Sciatic nerve (tissue), 2 donors: Measurements from ENCODE around the gene GHR. TPM values are rescaled to one million over a fixed set of nuclear protein-coding genes. Genes with fewer than 3 reads are reported as not detected.

ENCODE experiments used
- ATAC-seq: fragments of 200-7000 bp; cut with Tn5 transposase; one replicate; pipeline ENCODE4 v1.9.1; 2020; ENCODE audit warnings: mild to moderate bottlenecking, moderate library complexity
- DNase-seq: peaks from one replicate; pipeline ENCODE4 v3.0.0-alpha.2; 2020; ENCODE audit warnings: low spot score
- intact Hi-C: fragments of 100-400 bp; cut with DNase I; formaldehyde crosslinking; loops from one replicate; pipeline ENCODE4 v1.14.2; 2022
- total RNA-seq: library from RNA; stranded (reverse); fragmentation: NEBNext Ultra II Directional; extraction: Animal tissue kit (Norgen Biotek cat#: 25700); gene quantifications from one replicate; pipeline ENCODE4 v1.2.1, GENCODE V29; 2021
- donor health status: DM: no; HTN: no; CAD: no.
- donor health status: DM: no; HTN: no; CAD: no.

Gene GHR
- total RNA-seq, 1 donor from 2014 or later, result 31.0 TPM

DNA sequence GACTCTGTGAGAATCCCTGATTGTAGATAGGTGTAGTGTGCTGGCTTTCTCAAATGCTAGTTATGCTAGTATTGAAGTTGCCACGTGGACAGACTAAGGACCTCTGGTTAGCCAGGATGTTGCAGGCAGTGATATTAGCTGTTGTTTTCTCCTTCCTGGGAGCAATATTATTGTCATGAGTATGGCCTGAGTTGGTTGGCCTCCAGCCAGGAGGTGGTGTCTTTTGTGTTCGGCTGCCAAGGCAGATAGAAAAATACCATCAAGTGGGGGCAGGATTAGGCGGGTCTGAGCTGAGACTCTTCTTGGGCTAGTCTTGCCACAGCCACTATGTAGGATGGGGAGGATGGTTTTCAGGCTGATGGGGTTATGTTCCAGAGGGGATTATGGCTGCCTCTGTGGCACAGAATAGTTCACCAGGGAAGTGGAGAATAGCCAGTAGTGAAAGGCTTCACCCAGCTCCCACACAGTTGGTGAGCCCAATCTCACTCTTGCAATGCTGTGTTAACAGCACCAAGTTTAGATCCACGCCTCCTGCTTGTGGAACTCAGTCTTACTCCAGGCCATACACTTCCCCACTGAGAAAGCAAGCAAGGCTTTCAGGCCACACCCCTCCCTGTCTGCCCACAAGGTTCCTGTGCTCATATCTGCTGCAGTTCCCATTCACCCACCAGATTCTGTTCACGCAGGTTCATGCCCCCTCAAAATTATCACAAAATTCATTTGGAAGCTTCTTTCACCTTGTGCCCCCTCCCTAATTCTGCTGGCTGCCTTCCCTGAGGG is 31.2 kb downstream of the GHR start:
- ATAC-seq, result peak; percentile 10
- intact Hi-C loops, result no loop called here
- no peak for DNase-seq

DNA sequence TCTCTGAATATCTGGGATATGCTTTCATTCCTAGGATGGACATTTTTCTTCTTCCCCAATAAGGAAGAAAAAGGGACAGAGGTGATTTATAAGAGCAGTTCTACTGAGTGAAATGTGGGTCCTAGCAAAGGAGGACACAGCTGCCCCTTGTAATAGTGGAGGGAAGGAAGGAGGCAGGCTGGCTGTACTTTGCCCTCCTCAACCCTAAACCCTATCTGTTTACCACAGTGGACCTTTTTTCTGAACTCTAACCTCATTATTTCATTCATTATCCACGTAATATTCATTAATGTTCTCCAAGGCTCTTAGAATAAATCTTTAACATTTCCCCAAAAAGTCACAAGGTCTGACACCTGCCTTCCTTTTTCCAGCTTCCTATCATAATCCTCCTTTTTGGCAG is 37.8 kb downstream of the GHR start:
- no peak for DNase-seq
- ATAC-seq, result no peak
- intact Hi-C loops, result no loop called here

DNA sequence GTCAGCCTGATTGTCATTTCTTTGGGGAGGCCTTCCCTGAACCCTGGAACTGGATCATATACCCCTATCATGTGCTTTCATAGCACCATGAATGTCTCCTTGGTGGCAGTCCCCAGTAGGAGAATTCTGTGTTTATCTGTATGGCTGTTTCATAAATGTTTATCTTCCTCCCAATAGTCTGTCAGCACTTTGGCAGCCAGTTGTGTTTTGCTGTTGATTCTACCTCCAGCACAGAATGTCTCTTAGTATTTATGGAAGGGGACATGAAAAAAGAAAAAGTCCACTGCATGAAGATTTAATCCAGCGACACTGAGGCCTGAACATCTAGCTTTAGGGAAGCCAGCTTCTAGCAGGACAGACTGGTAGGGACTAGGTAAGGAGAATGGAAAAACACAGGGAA is 38.3 kb downstream of the GHR start:
- no peak for DNase-seq
- intact Hi-C loops, result no loop called here
- ATAC-seq, result no peak

DNA sequence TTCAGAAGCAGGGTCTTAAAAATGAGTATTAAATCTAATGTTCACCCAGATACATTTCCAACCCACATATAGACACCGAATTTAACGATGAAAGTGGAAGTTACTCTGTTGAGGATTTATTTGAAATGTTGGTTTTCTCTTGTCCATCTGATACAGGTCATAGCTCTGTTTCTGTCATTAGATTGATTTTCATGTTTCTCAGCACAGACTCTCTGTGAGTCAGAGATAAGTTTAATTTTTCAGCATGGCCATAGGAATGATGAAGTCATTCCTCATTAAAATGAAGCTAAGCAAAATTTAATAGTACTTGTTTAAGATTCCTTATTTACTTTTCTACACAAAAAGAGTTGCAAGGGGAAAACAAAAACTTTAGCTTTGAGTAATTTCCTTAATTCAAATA is 38.8 kb downstream of the GHR start:
- DNase-seq (no peak), ATAC-seq (no peak)
- intact Hi-C loops, result no loop called here

DNA sequence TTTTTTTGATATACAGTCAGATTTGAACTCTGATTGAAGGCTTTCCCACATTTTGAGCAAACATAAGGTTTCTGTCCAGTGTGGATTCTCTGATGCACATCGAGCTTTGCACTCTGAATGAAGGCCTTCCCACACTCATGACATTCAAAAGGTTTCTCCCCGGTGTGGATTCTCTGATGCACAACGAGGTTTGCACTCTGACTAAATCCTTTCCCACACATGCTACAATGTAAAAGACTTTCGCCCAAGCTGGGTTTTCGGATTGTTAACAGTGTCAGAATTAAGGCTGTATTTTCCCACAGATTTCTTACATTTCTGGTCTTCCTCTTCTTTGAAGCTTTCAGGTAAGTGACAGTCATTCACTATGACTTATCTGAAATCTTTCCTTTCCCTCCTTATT is 44.3 kb downstream of the GHR start:
- intact Hi-C loops, result no loop called here
- ATAC-seq, result no peak
- DNase-seq, result no peak

DNA sequence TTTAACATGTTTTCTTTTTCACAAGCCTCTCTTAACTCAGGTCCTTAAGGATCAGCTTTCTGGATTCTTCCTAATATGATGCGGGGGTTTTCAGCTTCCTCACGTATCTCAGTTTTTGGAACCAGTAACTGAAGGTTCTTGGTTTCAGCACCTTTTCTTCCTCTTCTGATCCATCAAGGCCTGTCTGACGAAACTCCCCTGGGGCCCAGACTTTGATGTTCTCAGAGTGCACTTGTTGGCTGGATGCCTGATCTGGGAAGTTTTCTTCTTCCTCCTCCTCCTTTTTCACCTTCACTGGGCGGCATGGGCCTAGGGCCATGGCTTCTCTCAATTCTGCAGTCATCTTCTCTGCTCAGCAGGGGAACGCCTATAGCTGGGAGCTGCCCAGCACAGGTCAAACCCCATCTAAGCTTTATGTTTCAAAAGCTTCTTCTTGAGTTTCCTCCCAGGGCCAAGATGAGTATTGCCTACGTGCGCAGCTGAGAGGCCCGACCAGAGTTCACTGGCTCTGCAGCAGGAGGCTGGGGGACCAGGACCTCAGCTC is 44.8 kb downstream of the GHR start:
- ATAC-seq, result no peak
- DNase-seq, result no peak
- intact Hi-C loops, result no loop called here

DNA sequence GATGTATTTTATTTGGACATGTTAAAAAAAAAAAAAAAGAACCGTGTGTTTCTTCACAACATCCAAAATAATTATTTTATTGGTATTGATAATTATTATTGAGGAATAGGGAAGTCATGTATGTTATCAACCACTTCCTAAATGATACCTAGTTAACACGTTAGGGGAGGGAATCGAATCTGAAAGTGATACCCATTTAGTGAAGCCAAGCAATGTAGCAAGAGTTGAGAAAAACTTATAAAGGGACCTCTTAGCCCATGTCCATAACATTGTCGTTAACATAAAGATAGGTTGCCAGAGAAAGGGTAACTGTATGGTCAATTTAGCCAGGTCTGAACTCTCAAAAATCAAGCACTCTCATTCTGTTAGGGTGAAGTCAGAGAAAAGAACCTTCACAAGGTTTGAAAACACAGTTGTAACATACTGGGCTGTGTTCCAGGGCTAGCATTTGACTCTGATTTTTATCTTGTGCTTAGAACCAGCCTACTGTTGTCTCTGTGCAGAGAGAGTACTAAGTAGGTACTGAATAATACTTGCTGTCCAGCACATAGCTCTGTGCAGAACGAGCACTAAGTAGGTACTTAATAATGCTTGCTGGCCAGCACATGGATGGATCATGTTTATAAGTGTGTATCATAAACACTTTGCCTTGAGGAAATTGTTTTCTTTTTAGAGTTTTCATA is 60.4 kb downstream of the GHR start:
- intact Hi-C loops, result no loop called here
- ATAC-seq, result no peak
- DNase-seq, result no peak

DNA sequence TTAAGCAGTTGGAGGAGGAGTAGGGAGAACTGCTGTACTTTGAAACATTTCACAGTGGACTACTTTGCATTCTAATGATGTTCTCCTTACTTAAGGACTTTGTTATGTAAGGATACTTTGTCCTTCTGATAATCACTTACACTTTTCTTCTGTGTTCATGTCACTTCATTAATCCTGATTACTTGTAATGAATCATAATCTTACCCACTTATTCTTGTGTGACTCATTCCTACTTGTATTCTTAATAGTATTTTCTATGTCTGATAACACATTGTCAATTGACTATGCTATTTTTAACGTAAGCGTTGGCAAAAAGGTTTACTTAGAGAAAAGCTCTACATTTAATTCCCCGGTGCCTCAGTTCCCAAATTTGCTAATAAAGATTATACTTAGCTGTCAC is 63.8 kb downstream of the GHR start:
- DNase-seq (no peak), ATAC-seq (no peak)
- intact Hi-C loops, result no loop called here

DNA sequence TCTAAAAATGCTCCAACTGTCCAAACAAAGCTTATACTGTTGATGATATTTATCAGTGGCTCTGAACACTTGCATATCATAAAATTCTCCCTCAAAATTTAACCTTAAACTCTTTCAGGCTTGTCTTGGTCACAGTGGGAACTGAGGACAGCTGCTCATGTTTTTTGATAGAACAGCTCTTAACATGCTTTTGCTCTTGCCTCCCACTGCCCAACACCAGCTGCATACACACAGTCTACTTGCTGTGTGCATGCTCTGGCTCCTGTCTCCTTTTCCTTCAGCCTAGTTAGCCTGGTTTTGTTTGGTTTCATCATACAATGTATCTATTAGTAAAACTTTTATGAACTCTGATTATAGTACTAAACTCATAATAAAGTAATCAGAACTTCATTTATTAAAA is 64.6 kb downstream of the GHR start:
- ATAC-seq (no peak), DNase-seq (no peak)
- intact Hi-C loops, result no loop called here

DNA sequence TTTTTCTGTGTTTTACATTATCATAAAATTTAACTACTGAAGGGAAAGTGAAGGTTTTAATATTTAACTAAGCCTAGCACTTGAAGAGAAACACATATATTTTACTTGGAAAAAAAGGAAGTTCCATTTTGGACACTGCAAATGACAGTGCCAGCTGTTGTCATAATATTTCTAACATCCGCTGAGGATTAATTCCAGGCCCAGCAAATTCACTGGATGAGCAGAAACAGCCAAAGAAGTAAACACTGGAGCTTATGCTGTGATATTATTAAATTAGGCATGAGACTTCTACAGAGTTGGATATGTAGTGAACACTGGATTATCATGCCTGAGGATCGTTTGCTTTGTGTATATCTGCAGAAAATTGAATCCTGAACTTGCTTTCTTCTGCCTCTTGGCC is 67.6 kb downstream of the GHR start:
- intact Hi-C loops, result no loop called here
- ATAC-seq, result no peak
- DNase-seq, result no peak

DNA sequence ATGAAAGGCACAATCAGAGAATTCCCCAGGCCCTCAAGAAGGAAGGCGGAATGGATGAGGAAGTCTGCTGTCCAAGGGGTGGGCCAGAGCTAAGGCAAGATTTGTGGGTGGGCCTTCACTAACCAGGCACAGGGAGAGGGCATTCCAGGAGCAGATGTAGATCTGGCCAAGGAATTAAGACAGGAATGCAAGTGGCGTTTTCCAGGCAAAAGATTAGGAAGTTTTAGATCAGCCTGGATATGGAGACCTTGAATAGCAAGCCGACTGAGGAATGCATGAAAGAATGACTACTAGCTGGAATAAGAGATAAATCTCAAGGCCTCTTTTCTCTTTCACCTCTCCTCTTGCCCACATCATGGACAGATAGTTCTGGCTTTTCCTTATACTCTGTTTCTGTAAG is 68.5 kb downstream of the GHR start:
- no peak for DNase-seq
- peak; percentile 58 for ATAC-seq
- intact Hi-C loops, result no loop called here

DNA sequence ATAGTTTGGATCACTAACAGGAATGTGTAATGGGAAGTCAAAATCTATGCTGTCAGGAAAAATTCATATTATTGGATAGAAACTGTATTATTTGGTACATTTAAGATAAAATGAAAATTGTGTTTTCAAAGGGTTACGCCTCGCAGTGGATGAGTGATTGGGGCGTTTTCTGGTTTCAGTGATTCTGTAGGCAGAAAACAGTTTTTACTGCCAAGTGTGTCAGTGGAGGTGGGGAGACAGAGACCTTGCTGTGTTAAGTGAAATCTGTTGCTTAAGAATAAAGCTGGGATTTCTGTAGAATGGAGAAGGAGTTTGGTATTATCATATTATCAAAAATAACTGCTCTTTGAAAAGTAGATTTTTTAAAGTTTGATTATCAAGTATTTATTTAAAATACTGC is 69.7 kb downstream of the GHR start:
- DNase-seq (no peak), ATAC-seq (no peak)
- intact Hi-C loops, result no loop called here

DNA sequence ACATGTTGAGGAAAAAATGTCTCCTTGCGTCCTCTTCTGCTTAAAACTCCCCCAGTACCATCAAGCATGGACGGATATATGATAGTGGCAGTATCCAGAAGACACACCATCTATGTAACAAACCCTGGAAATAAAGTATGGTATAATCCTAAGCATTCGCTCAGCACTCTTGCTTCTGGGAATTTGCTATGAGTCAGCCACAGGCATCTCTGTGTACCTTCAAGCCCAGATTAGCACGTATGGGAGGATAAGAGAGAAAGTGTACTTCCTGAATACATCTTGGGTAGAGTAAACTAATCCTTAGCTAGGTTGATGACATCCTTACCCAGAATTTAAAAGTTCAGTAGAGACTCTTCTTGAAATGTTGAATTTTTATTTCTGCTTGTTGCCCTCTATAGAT is 71.2 kb downstream of the GHR start:
- intact Hi-C loops, result no loop called here

DNA sequence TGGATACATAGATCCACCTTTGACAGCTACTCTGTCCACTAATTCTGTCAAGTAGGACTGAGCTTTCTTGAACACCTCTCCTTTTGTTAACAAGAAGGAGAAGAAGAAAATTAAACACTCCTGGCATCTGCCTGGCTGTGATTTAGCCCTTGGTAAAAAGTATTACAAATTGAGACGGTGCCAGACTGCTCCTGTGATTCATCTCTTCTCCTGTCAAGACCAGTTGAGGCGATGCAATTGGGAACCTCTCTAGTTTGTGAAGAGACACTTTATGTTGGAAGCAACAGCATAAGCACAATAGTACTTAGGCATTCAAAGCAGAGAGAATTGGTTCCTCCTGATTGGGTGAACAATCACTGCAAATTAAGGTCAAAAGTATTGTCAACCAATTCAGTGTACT is 72.7 kb downstream of the GHR start:
- DNase-seq, result no peak
- ATAC-seq, result no peak
- intact Hi-C loops, result no loop called here

More for the DNA sequence above, 71.2 kb downstream of the GHR start:
- DNase-seq (no peak), ATAC-seq (no peak)

DNA sequence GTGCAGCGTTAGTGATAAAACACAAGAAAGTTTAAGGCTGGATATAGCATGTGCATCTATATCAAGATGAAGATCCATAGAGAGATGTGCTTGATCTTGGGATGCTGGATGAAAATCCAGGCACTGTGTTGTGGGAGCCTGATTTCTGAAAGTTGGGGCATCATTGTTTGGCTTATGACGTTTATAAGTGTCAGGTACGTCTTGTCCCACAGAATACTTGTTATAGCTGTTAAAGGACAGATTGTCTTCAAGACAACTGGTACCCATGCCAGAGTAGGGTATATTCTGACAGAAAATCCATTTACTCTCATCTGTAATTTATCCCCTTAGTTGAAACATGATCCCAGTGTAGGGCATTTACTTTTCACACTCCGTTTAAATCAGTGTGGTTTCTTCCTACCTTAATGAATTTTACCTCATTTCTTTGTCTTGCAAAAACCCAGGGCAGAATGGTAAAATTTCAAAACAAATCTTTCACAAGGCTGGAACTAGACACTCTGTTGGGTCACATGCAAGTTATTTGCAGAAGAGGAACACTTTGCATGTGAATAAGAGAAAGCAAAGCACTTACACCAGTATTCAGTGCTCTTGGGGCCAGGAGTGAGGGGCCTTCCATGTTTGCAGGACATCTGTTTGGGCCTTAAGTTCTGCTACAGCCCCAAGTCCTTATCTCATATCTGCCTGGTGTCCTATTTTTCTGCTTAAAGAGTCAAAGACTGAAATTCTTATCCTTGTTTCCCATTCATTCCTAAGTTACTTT is 73.3 kb downstream of the GHR start:
- intact Hi-C loops, result no loop called here
- DNase-seq (no peak), ATAC-seq (no peak)

DNA sequence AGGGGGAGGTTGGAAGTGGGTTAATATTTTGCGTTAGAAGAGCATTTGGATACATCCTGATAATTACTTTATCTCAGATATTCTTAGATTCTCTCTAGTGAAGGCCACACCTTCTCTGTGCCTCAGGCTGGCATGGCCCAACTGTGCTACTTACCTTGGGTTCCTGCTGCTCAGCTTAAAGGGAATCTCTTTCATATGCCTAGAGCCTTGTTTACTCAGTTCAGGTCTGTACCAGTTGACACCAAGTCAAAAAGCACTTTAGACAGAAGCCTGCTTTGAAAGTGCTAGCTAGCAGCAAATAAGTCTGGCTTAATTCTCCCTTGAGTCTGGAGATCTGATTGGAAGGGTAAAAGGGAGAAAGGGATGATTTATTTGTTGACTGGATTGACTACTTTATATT is 74.8 kb downstream of the GHR start:
- DNase-seq (no peak), ATAC-seq (no peak)
- intact Hi-C loops, result no loop called here

DNA sequence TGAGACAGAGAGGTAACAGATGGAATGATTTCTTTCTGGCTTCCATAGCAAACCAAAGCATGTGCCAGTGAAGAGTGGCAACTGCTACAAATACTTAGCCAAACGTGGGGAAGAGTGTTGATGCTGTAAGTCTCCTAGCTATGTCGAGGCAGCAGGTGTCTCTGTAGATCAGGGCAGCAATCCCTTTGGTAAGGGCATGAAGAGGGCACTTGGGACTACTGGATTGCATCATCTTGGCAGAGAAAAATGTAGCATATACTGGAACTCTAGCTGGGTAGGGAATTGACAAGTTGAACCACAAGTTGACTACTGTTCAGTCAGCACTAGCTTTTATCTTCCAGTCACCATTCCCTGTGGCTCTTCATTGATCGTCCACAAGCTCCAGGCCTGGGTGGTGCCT is 75.8 kb downstream of the GHR start:
- intact Hi-C loops, result no loop called here
- DNase-seq, result no peak
- peak; percentile 53 for ATAC-seq

DNA sequence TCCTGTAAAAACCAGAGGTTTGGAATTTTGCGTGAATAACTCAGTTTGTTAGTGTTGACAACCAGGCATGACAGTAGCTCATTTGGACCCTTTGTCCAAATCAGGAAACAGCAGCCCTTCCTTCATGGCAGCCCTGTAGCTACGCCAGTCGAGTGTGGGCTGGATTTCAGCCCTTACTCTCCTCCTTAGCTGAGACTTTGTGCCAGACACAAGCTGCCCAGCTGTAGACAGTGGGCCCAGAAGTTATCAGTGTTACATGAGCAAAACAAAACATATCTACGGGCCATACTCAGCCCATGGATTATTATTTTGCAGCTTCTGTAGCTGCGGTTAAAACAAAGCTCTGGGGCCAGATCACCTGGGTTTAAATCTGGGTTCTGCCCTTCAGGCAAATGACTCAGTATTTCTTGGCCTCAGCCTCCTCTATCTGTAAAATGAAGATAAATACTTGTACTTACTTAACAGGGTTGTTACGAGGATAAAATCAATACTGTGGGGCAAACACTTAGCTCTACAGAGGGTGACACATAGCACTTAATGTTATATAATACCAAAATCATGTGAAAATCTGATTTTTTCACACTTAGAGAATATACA is 76.9 kb downstream of the GHR start:
- no peak for DNase-seq
- ATAC-seq, result peak; percentile 33
- intact Hi-C loops, result no loop called here

DNA sequence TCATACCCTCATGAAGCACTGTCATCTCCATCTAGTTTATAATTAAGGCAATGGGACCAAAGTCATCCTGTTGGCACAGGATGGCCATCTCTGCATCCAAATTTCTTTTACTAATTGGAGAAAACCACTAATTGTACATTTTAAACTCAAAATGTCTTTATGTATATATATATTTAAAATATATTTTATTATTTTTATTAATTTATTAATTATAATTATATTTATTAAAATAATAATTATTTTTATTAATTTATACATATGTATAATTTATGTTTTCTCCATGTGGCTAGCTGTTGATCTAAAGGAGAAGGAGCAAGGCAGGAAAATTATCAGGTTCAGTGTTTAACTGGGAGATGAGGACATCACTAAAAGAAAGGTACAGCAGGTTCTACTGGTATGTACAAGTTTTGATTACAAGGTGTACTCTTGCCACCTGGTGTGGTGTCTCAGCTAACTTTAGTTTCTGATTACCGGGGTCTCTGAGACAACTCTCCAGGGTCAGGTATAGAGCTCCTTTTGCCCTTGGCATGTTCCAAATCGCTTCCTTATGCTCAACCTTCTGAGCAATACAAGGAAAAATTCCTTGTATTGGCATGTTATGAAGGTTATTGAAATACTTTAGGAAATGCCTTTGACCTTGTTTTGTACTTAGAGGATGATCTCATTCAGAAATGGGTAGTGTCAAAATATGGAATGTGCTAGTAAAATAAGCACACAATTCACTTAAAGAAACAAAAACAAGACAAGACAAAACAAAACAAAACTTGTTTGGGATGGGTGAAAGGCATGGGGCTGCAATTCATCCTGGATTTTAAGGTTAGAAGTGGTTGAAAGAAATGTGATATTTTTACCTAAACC is 79.6 kb downstream of the GHR start:
- intact Hi-C loops, result no loop called here
- DNase-seq, result no peak
- ATAC-seq, result peak; percentile 11
